ENCODE data around the gene AK8. TPM values are rescaled to one million over a fixed set of nuclear protein-coding genes. Genes with fewer than 3 reads are reported as not detected.

AK8 gene
- total RNA-seq, 1 donor from 2014 or later = 0.46 TPM

- H3K4me3 ChIP-seq (ENCODE audit: low read depth, low read length) = no peak overlapping the region
- DNase-seq (ENCODE audit: low read depth) = no peak
- TF ChIP-seq CTCF (conservative IDR thresholded peaks at IDR 0.05; ENCODE audit: low read depth, low read length) = no peak
Observed at GRCh38 chr9:132910376-132910775, 32.3 kb upstream of the AK8 start.

DNA sequence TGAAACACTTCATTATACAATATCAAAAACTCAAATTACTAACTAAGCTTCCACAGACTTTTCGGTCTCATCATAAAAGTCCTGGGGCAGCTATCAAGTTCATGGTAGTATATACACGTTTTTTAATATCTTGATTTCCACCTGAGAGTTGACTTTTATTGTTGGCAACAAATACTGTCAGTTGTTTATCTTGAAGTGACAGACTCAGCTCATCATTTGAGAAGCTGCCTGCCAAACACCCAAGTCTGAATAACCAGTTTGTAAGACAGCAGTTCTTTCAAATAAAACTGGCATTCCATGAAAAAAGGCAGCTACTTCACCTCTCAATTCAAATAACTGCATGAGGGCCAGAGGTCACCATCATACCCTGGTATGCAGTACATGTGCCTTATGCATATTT is 31.2 kb upstream of the AK8 start:
- H3K4me3 ChIP-seq (ENCODE audit: low read depth, low read length) = no peak overlapping the region
- DNase-seq (ENCODE audit: low read depth) = no peak
- no peak for TF ChIP-seq CTCF (conservative IDR thresholded peaks at IDR 0.05; ENCODE audit: low read depth, low read length)

DNA sequence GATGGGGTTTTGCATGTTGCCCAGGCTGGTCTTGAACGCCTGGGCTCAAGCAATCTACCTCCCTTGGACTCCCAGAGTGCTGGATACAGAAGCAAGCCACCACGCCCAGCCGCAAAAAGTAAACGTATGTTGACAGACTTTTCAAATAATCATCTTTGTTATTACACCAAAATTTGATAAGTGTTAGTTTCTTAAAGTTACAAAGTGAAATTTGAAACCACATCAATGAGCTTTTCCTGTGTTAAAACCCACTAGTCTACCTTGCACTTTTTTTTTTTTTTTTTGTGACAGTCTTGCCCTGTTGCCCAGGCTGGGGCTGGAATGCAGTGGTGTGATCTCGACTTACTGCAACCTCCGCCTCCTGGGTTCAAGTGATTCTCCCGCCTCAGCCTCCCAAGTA is 30.6 kb upstream of the AK8 start:
- H3K4me3 ChIP-seq (ENCODE audit: low read depth, low read length) = no peak overlapping the region
- DNase-seq (ENCODE audit: low read depth) = no peak
- TF ChIP-seq CTCF (conservative IDR thresholded peaks at IDR 0.05; ENCODE audit: low read depth, low read length) = no peak

DNA sequence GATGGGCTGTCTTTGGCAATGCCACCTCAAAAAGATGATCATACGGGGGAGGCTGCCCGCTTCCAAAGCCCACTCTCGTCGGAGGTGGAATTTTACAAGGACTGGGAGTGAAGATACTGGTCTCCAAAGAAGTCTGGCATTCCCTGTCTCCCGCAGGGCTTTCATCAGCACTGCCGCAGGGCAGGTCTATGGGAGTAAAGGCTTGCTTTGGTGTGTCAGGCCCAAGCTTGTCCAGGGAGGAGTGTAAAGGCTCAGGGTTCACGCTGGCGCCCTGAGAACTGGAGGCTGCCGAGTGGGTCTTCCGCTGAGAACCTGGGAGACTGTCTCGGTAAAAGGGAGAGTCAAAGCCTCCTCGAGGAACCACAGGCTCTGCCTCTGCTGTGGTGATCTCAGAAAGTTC is 27.6 kb upstream of the AK8 start:
- TF ChIP-seq CTCF (conservative IDR thresholded peaks at IDR 0.05; ENCODE audit: low read depth, low read length) = no peak
- H3K4me3 ChIP-seq (ENCODE audit: low read depth, low read length) = no peak overlapping the region
- no peak for DNase-seq (ENCODE audit: low read depth)

DNA sequence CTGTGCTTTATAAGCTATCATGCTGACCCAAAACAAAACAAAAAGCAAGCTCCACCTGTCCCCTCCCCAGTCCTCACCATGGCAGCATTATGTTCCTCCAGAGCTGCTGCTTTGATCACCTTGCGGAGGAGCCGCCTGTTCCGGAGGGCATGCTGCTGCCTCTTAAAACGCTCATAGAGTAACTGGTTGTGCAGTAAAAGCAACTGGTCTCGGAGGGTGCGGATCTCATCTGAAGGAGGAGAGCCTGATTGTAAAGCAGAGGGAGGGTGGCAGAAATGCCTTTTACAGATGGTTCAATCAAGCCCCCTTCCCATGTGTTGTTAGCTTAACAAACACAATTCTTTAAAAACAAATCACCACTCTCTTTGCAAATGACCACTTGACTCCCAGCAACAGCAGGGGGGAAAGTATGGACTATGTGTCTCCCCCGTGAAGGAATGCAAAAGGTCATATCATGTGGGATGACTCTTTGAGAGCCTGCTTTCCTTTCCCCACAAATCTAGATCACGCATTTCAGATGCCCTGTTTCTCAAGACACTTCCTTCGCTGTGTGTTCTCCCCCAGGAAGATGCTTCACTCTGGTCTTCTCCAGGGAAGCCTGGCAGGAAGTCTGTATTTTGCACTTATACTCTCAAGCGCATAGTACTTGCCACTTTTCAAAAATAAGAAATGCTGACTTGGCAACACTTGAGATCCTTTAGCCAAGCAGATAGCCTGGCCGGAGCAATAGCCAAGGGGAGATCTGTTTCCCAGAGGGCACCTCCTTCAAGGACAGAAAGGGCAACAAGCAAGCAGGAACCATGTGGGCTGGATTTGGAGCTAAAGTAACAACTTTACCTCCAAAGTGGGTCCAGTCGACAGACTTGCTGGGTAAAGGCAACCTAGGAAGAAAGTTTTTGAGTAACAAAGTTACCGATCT is 25.7 kb upstream of the AK8 start:
- DNase-seq (ENCODE audit: low read depth) = no peak
- TF ChIP-seq CTCF (conservative IDR thresholded peaks at IDR 0.05; ENCODE audit: low read depth, low read length) = no peak
- no peak overlapping the region for H3K4me3 ChIP-seq (ENCODE audit: low read depth, low read length)

GRCh38 chr9:132901858-132902831 is 24.1 kb upstream of the AK8 start:
- peak; percentile 88 for TF ChIP-seq CTCF (conservative IDR thresholded peaks at IDR 0.05; ENCODE audit: low read depth, low read length)
- DNase-seq (ENCODE audit: low read depth) = peak; percentile 15
- H3K4me3 ChIP-seq (ENCODE audit: low read depth, low read length) = no peak overlapping the region
